ENCODE measurements around the gene ST6GALNAC3.

- TF ChIP-seq CTCF (IDR thresholded peaks at IDR 0.05) (no peak), SIN3A (IDR thresholded peaks at IDR 0.05; ENCODE audit: borderline replicate concordance, insufficient read depth, low read depth, low read length) (no peak), POLR2AphosphoS5 (IDR thresholded peaks at IDR 0.05; ENCODE audit: low read depth, low read length) (no peak), REST (IDR thresholded peaks at IDR 0.05; ENCODE audit: insufficient read depth in 1 of 2, low read depth in 2 of 2, low read length in 1 of 2) (no peak), TCF7L2 (IDR thresholded peaks at IDR 0.05; ENCODE audit: low read depth, low read length) (no peak)
Measured at GRCh38 chr1:76639181-76639580, 564.6 kb downstream of the ST6GALNAC3 start.
